Iris pigment epithelial cell (primary cell): Measurements from ENCODE around the gene LRRC46.

Experiments used
- DNase-seq: peaks from one replicate; pipeline ENCODE4 v3.0.0-alpha.2; 2011; ENCODE audit warnings: low read depth

LRRC46 gene

GRCh38 chr17:47810200-47810821, 21.2 kb upstream of the LRRC46 start:
- DNase-seq: peak; percentile 97

GRCh38 chr17:47810901-47811635, 20.4 kb upstream of the LRRC46 start:
- no peak for DNase-seq

- no peak for DNase-seq
Observed at GRCh38 chr17:47811709-47812108, 19.8 kb upstream of the LRRC46 start.

GRCh38 chr17:47812146-47812920, 19.1 kb upstream of the LRRC46 start:
- no peak for DNase-seq

GRCh38 chr17:47813077-47813476, 18.4 kb upstream of the LRRC46 start:
- no peak for DNase-seq

GRCh38 chr17:47813512-47814031, 17.9 kb upstream of the LRRC46 start:
- no peak for DNase-seq

- no peak for DNase-seq
Observed at GRCh38 chr17:47815106-47815918, 16.2 kb upstream of the LRRC46 start.

- DNase-seq: no peak
Observed at GRCh38 chr17:47816111-47816735, 15.2 kb upstream of the LRRC46 start.

- DNase-seq: no peak
Observed at GRCh38 chr17:47816947-47817346, 14.5 kb upstream of the LRRC46 start.

- DNase-seq: no peak
Observed at GRCh38 chr17:47818002-47818695, 13.3 kb upstream of the LRRC46 start.

- no peak for DNase-seq
Observed at GRCh38 chr17:47819475-47819874, 12.0 kb upstream of the LRRC46 start.

- no peak for DNase-seq
Observed at GRCh38 chr17:47820033-47820789, 11.3 kb upstream of the LRRC46 start.

- no peak for DNase-seq
Observed at GRCh38 chr17:47821031-47821423, 10.4 kb upstream of the LRRC46 start.

GRCh38 chr17:47821424-47822391, 9.8 kb upstream of the LRRC46 start, which contains the start of gene OSBPL7:
TSS of gene OSBPL7 (minus strand) at chr17:47821794. CDS start at chr17:47820278, 1,516 bp downstream.
- peak; percentile 76 for DNase-seq

GRCh38 chr17:47822785-47823184, 8.7 kb upstream of the LRRC46 start:
- no peak for DNase-seq

- DNase-seq: no peak
Observed at GRCh38 chr17:47823519-47823918, 8.0 kb upstream of the LRRC46 start.

- DNase-seq: no peak
Observed at GRCh38 chr17:47829870-47830269, 1.6 kb upstream of the LRRC46 start.

GRCh38 chr17:47830396-47831002, 971 bp upstream of the LRRC46 start:
- no peak for DNase-seq
